Smooth muscle cell (in vitro differentiated cells): Measurements from ENCODE around the gene PTPRN2. TPM values are rescaled to one million over a fixed set of nuclear protein-coding genes. Genes with fewer than 3 reads are reported as not detected.

ENCODE experiments used
- DNase-seq: peaks from one replicate; lab custom pipeline; 2025; ENCODE audit not compliant: unreplicated experiment; lab: John Stamatoyannopoulos, UW
- H2AFZ ChIP-seq: fragments of 200-600 bp; sonication (generic); 2 replicates; pipeline ENCODE4 v1.6.0; 2016; ENCODE audit warnings: antibody characterized with exemption, low read depth, mild to moderate bottlenecking
- H3F3A ChIP-seq: fragments of 200-600 bp; sonication (generic); 2 replicates; pipeline ENCODE4 v1.6.0; 2017; ENCODE audit warnings: antibody characterized with exemption, low read depth
- H3K27ac ChIP-seq: fragments of 200-600 bp; sonication (generic); 2 replicates; pipeline ENCODE4 v1.5.1; 2016; ENCODE audit warnings: low read depth, mild to moderate bottlenecking
- H3K27me3 ChIP-seq: fragments of 200-600 bp; sonication (generic); 2 replicates; pipeline ENCODE4 v1.6.1; 2016; ENCODE audit warnings: low read depth, mild to moderate bottlenecking
- H3K36me3 ChIP-seq: fragments of 200-600 bp; sonication (generic); 2 replicates; pipeline ENCODE4 v1.5.1; 2016; ENCODE audit warnings: low read depth
- H3K4me1 ChIP-seq: fragments of 200-600 bp; sonication (generic); 2 replicates; pipeline ENCODE4 v1.5.1; 2016; ENCODE audit warnings: low read depth
- H3K4me2 ChIP-seq: fragments of 200-600 bp; sonication (generic); 2 replicates; pipeline ENCODE4 v1.6.0; 2016; ENCODE audit warnings: mild to moderate bottlenecking
- H3K4me3 ChIP-seq: fragments of 200-600 bp; sonication (generic); 2 replicates; pipeline ENCODE4 v1.5.1; 2016; ENCODE audit warnings: mild to moderate bottlenecking
- H3K79me2 ChIP-seq: fragments of 200-600 bp; sonication (generic); 2 replicates; pipeline ENCODE4 v1.6.0; 2016; ENCODE audit warnings: low read depth, mild to moderate bottlenecking
- H3K9ac ChIP-seq: fragments of 200-600 bp; sonication (generic); 2 replicates; pipeline ENCODE4 v1.6.0; 2016; ENCODE audit warnings: low read depth
- H3K9me3 ChIP-seq: fragments of 200-600 bp; sonication (generic); replicated peaks from 2 replicates; pipeline ENCODE4 v1.5.1; 2016; ENCODE audit warnings: low read depth
- H4K20me1 ChIP-seq: fragments of 200-600 bp; sonication (generic); 2 replicates; pipeline ENCODE4 v1.6.0; 2016; ENCODE audit warnings: low read depth
- CTCF ChIP-seq: fragments of 200-600 bp; sonication (generic); IDR thresholded peaks from 2 replicates; pipeline ENCODE4 v1.5.1; 2017; ENCODE audit warnings: borderline replicate concordance, mild to moderate bottlenecking, antibody characterized with exemption; ENCODE audit not compliant: insufficient read depth, poor library complexity, severe bottlenecking
- WGBS: methylation state at CpG from one replicate; pipeline ENCODE4 v1.1.7; 2016; ENCODE audit warnings: low lambda C conversion rate; 5-methylcytosine and 5-hydroxymethylcytosine counted together
- polyA plus RNA-seq: library from polyadenylated mRNA; unstranded; fragments of >200 nt; fragmentation: Nextera tagmentation; extraction: Ambion mirVana; gene quantifications from 2 replicates; pipeline ENCODE4 v1.2.1, GENCODE V29; 2016
- total RNA-seq: library from RNA; depleted of rRNA; stranded (reverse); fragments of >200 nt; gene quantifications from 2 replicates; pipeline ENCODE4 v1.2.3, GENCODE V29; 2014

Gene PTPRN2
- total and polyA plus RNA-seq, 2 experiments from 2014 or later = 0.09 to 0.87 TPM

- Histone ChIP-seq H4K20me1 (no peaks in the 10 kb centered on the region), H3K36me3 (no peaks in the 10 kb centered on the region), H3K9me3 (no peaks in the 10 kb centered on the region), H3K27ac (no peak overlapping the region), H3K9ac (no peak overlapping the region), H3K27me3 (no peaks in the 10 kb centered on the region), H3K4me3 (no peak overlapping the region), H3K4me2 (no peak overlapping the region), H3K79me2 (no peaks in the 10 kb centered on the region), H2AFZ (no peak overlapping the region), H3F3A (no peaks in the 10 kb centered on the region), H3K4me1 (no peaks in the 10 kb centered on the region)
- no peak for TF ChIP-seq CTCF
- no peak for DNase-seq
- WGBS = 92% methylated on average over 28 of the region's 28 CpGs
Observed at GRCh38 chr7:158001621-158002320, 585.9 kb downstream of the PTPRN2 start.

- no peaks in the 10 kb centered on the region for H4K20me1 ChIP-seq
- H3K79me2 ChIP-seq = no peaks in the 10 kb centered on the region
- H3K27ac ChIP-seq = no peak overlapping the region
- 100% methylated on average over 1 of the region's 12 CpGs for WGBS
- no peak for DNase-seq
- H3K4me3 ChIP-seq = no peak overlapping the region
- no peaks in the 10 kb centered on the region for H3F3A ChIP-seq
- no peak overlapping the region for H3K4me2 ChIP-seq
- H3K9ac ChIP-seq = no peak overlapping the region
- no peaks in the 10 kb centered on the region for H3K4me1 ChIP-seq
- no peaks in the 10 kb centered on the region for H3K36me3 ChIP-seq
- H3K9me3 ChIP-seq = no peaks in the 10 kb centered on the region
- no peak for TF ChIP-seq CTCF
- H2AFZ ChIP-seq = no peak overlapping the region
- H3K27me3 ChIP-seq = no peaks in the 10 kb centered on the region
Observed at GRCh38 chr7:158001003-158001402, 586.6 kb downstream of the PTPRN2 start.

GRCh38 chr7:158000160-158000559 is 587.5 kb downstream of the PTPRN2 start:
- TF ChIP-seq CTCF = no peak
- Histone ChIP-seq H3K36me3 (no peaks in the 10 kb centered on the region), H3K27me3 (no peaks in the 10 kb centered on the region), H3K79me2 (no peaks in the 10 kb centered on the region), H3K4me2 (no peak overlapping the region), H3K9me3 (no peaks in the 10 kb centered on the region), H3K27ac (no peak overlapping the region), H4K20me1 (no peaks in the 10 kb centered on the region), H3F3A (no peaks in the 10 kb centered on the region), H3K9ac (no peak overlapping the region), H3K4me3 (no peak overlapping the region), H2AFZ (no peak overlapping the region), H3K4me1 (no peaks in the 10 kb centered on the region)
- WGBS = 74% methylated on average over 6 of the region's 6 CpGs
- no peak for DNase-seq
